ENCODE results near the gene BACH1. TPM values are rescaled to one million over a fixed set of nuclear protein-coding genes. Genes with fewer than 3 reads are reported as not detected.

The BACH1 gene
- total and polyA plus RNA-seq, 10 of the 15 experiments (the other 5 are each of a cell fraction or from before 2014, with no cell fraction given) = 3.2 to 25.7 (median 10.5) TPM

DNA sequence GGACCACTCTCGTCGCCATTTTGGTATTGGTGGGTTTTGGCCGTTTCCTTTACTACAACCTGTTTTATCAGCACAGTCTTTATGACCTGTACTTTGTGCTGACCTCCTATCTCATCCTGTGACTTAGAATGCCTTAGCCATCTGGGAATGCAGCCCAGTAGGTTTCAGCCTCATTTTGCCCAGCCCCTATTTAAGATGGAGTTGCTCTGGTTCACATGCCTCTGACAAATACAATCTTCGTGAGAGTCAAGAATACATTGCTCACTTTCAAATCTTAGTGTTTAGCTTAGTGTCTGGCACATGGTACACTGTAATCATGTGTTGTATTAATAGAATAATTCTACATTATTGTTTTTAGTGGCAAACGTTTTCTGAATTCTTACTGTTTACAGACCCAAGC, 88.9 kb downstream of the BACH1 start:
- BruUV-seq (replicated peaks) = no TSS peak
- ATAC-seq = no peak
- TF ChIP-seq TCF3 (IDR thresholded peaks at IDR 0.05; ENCODE audit: borderline replicate concordance, insufficient read depth, low read depth, low read length) (no peak), YBX1 (IDR thresholded peaks at IDR 0.05) (no peak), MYC (IDR thresholded peaks at IDR 0.05; ENCODE audit: insufficient read depth, insufficient read length, insufficient replicate concordance, low read length, severe bottlenecking) (no peak), STAT3 (IDR thresholded peaks at IDR 0.05; ENCODE audit: low read depth, low read length) (no peak), SREBF2 (IDR thresholded peaks at IDR 0.05; ENCODE audit: low read length) (no peak), ZNF217 (IDR thresholded peaks at IDR 0.05) (no peak), ZZZ3 (IDR thresholded peaks at IDR 0.05; ENCODE audit: control insufficient read depth, insufficient read length, low read depth) (no peak), SREBF1 (IDR thresholded peaks at IDR 0.05; ENCODE audit: low read length) (no peak), ZSCAN29 (IDR thresholded peaks at IDR 0.05) (no peak), LARP7 (IDR thresholded peaks at IDR 0.05) (no peak), MYB (IDR thresholded peaks at IDR 0.05; ENCODE audit: borderline replicate concordance, low read depth, low read length) (no peak), TCF12 (IDR thresholded peaks at IDR 0.05; ENCODE audit: low read depth, low read length) (no peak), SMARCA5 (IDR thresholded peaks at IDR 0.05) (no peak), PAX5 (IDR thresholded peaks at IDR 0.05; ENCODE audit: borderline replicate concordance, low read depth, low read length) (no peak), SMAD1 (IDR thresholded peaks at IDR 0.05; ENCODE audit: low read depth, partially characterized antibody) (no peak)
- TF ChIP-seq, protein P1, sequence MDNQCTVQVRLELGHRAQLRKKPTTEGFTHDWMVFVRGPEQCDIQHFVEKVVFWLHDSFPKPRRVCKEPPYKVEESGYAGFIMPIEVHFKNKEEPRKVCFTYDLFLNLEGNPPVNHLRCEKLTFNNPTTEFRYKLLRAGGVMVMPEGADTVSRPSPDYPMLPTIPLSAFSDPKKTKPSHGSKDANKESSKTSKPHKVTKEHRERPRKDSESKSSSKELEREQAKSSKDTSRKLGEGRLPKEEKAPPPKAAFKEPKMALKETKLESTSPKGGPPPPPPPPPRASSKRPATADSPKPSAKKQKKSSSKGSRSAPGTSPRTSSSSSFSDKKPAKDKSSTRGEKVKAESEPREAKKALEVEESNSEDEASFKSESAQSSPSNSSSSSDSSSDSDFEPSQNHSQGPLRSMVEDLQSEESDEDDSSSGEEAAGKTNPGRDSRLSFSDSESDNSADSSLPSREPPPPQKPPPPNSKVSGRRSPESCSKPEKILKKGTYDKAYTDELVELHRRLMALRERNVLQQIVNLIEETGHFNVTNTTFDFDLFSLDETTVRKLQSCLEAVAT (IDR thresholded peaks at IDR 0.05) = no peak
- TF ChIP-seq, protein P2, sequence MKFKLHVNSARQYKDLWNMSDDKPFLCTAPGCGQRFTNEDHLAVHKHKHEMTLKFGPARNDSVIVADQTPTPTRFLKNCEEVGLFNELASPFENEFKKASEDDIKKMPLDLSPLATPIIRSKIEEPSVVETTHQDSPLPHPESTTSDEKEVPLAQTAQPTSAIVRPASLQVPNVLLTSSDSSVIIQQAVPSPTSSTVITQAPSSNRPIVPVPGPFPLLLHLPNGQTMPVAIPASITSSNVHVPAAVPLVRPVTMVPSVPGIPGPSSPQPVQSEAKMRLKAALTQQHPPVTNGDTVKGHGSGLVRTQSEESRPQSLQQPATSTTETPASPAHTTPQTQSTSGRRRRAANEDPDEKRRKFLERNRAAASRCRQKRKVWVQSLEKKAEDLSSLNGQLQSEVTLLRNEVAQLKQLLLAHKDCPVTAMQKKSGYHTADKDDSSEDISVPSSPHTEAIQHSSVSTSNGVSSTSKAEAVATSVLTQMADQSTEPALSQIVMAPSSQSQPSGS (IDR thresholded peaks at IDR 0.05; ENCODE audit: low read length) = no peak
- TF ChIP-seq, protein P3, sequence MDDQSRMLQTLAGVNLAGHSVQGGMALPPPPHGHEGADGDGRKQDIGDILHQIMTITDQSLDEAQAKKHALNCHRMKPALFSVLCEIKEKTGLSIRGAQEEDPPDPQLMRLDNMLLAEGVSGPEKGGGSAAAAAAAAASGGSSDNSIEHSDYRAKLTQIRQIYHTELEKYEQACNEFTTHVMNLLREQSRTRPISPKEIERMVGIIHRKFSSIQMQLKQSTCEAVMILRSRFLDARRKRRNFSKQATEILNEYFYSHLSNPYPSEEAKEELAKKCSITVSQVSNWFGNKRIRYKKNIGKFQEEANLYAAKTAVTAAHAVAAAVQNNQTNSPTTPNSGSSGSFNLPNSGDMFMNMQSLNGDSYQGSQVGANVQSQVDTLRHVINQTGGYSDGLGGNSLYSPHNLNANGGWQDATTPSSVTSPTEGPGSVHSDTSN (IDR thresholded peaks at IDR 0.05; ENCODE audit: insufficient replicate concordance, low read depth, low read length) = no peak
- TF ChIP-seq, protein P4, sequence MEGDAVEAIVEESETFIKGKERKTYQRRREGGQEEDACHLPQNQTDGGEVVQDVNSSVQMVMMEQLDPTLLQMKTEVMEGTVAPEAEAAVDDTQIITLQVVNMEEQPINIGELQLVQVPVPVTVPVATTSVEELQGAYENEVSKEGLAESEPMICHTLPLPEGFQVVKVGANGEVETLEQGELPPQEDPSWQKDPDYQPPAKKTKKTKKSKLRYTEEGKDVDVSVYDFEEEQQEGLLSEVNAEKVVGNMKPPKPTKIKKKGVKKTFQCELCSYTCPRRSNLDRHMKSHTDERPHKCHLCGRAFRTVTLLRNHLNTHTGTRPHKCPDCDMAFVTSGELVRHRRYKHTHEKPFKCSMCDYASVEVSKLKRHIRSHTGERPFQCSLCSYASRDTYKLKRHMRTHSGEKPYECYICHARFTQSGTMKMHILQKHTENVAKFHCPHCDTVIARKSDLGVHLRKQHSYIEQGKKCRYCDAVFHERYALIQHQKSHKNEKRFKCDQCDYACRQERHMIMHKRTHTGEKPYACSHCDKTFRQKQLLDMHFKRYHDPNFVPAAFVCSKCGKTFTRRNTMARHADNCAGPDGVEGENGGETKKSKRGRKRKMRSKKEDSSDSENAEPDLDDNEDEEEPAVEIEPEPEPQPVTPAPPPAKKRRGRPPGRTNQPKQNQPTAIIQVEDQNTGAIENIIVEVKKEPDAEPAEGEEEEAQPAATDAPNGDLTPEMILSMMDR (IDR thresholded peaks at IDR 0.05 in 2 of 3, conservative IDR thresholded peaks at IDR 0.05 in 1 of 3; ENCODE audit: control insufficient read depth in 2 of 3, extremely low read depth in 1 of 3, insufficient read depth in 1 of 3, low read depth in 3 of 3, low read length in 3 of 3) = no peak
- POLR2A ChIA-PET = no interaction called here
- no peak overlapping the region for H2AFZ ChIP-seq (ENCODE audit: control insufficient read depth, low read depth, low read length)
- no peaks in the 10 kb centered on the region for H4K20me1 ChIP-seq (ENCODE audit: control insufficient read depth, insufficient read depth)
- no peaks in the 10 kb centered on the region for H3K9me3 ChIP-seq (replicated peaks; ENCODE audit: control insufficient read depth, insufficient read depth, low read length)
- intact Hi-C loops (cut with micrococcal nuclease; ENCODE audit: unreplicated experiment) = no loop called here
- CTCF ChIA-PET = no interaction called here
- H3K27ac ChIP-seq (ENCODE audit: control insufficient read depth, insufficient read depth) = no peak overlapping the region
- no peak overlapping the region for H3K4me2 ChIP-seq (ENCODE audit: control insufficient read depth, insufficient read depth)
- no peaks in the 10 kb centered on the region for H3K79me2 ChIP-seq (ENCODE audit: control insufficient read depth, insufficient read depth, low read length)
- DNase-seq (ENCODE audit: low read depth, low spot score) = no peak
- no peaks in the 10 kb centered on the region for H3K4me1 ChIP-seq (ENCODE audit: control insufficient read depth, insufficient read depth, low read length)
- no peak overlapping the region for H3K4me3 ChIP-seq
- no peaks in the 10 kb centered on the region for H3K36me3 ChIP-seq (ENCODE audit: control insufficient read depth in 2 of 2, insufficient read depth in 2 of 2, low read length in 1 of 2)
- FAIRE-seq = no peak
- RAD21 ChIA-PET (ENCODE audit: unreplicated experiment) = no interaction called here
- 79% methylated on average over 5 of the region's 5 CpGs for WGBS (ENCODE audit: insufficient coverage, insufficient replicate concordance, low lambda C conversion rate, missing lambda C conversion rate)
- in situ Hi-C loops (cut with MboI) = no loop called here
- no peaks in the 10 kb centered on the region for H3K27me3 ChIP-seq (replicated peaks in 1 of 2; ENCODE audit: control insufficient read depth in 2 of 2, insufficient read depth in 2 of 2, low read length in 1 of 2)
- no peak overlapping the region for H3K9ac ChIP-seq (ENCODE audit: control insufficient read depth, insufficient read depth, low read length)
- SMC1A ChIA-PET (ENCODE audit: uncharacterized antibody, unreplicated experiment) = no interaction called here

All from GM12878 (cell line).